WTC11 (cell line): ENCODE data around the gene FKBP1A. TPM values are rescaled to one million over a fixed set of nuclear protein-coding genes. Genes with fewer than 3 reads are reported as not detected.

Experiments
- ATAC-seq: fragments of 200-7000 bp; cut with Tn5 transposase; 2 replicates; pipeline ENCODE4 v1.10.0; 2021; ENCODE audit warnings: mild to moderate bottlenecking, moderate library complexity
- CTCF ChIA-PET: fragments of 300-600 bp; sonication (Branson Sonifier 250); formaldehyde crosslinking; loops from one replicate; lab custom pipeline; 2021; ENCODE audit warnings: antibody characterized with exemption; lab: Charles Lee
- POLR2A ChIA-PET: fragments of 350-600 bp; sonication (Branson Sonifier 250); formaldehyde crosslinking; loops from one replicate; lab custom pipeline; 2021; ENCODE audit warnings: antibody characterized with exemption; lab: Charles Lee
- DNase-seq: peaks from one replicate; pipeline ENCODE4 v3.0.0; 2021; ENCODE audit warnings: low spot score
- H3K27ac Mint-ChIP-seq: 2 replicates; pipeline ENCODE4 v1.8.0; 2021; ENCODE audit warnings: mixed read lengths
- H3K27me3 Mint-ChIP-seq: 2 replicates; pipeline ENCODE4 v1.8.0; 2021; ENCODE audit warnings: low read depth, mild to moderate bottlenecking, moderate library complexity, mixed read lengths
- H3K36me3 Mint-ChIP-seq: 2 replicates; pipeline ENCODE4 v1.8.0; 2021; ENCODE audit warnings: mixed read lengths
- H3K4me1 Mint-ChIP-seq: 2 replicates; pipeline ENCODE4 v1.8.0; 2022; ENCODE audit warnings: mixed read lengths
- H3K4me3 Mint-ChIP-seq: 2 replicates; pipeline ENCODE4 v1.8.0; 2021; ENCODE audit warnings: mild to moderate bottlenecking, moderate library complexity, mixed read lengths
- H3K9me3 Mint-ChIP-seq: 2 replicates; pipeline ENCODE4 v1.8.0; 2021; ENCODE audit warnings: mixed read lengths
- NFATC4 ChIP-seq: fragments of 250-450 bp; sonication (Bioruptor Pico); IDR thresholded peaks from 2 replicates; pipeline ENCODE4 v1.9.0; 2021; ENCODE audit warnings: mild to moderate bottlenecking
- SMAD4 ChIP-seq: sonication (generic); formaldehyde crosslinking; IDR thresholded peaks from 2 replicates; pipeline ENCODE4 v1.8.0; 2022; ENCODE audit warnings: mild to moderate bottlenecking, missing genetic modification reagents
- SOX15 ChIP-seq: fragments of 250-450 bp; sonication (Bioruptor Pico); IDR thresholded peaks from 2 replicates; pipeline ENCODE4 v1.9.0; 2021; ENCODE audit warnings: mild to moderate bottlenecking
- TCF7 ChIP-seq: sonication (generic); formaldehyde crosslinking; IDR thresholded peaks from 2 replicates; pipeline ENCODE4 v1.8.0; 2022; ENCODE audit warnings: mild to moderate bottlenecking, low read depth, missing genetic modification reagents, moderate library complexity
- ZNF138 ChIP-seq: sonication (generic); formaldehyde crosslinking; conservative IDR thresholded peaks from 2 replicates; pipeline ENCODE4 v1.8.1; 2022; ENCODE audit warnings: mild to moderate bottlenecking, moderate library complexity, missing genetic modification reagents
- ZNF219 ChIP-seq: sonication (generic); formaldehyde crosslinking; IDR thresholded peaks from 2 replicates; pipeline ENCODE4 v1.8.0; 2023; ENCODE audit warnings: missing genetic modification reagents, mild to moderate bottlenecking, borderline replicate concordance
- ZNF263 ChIP-seq: sonication (generic); formaldehyde crosslinking; IDR thresholded peaks from 2 replicates; pipeline ENCODE4 v1.8.1; 2022; ENCODE audit warnings: low read depth, mild to moderate bottlenecking, moderate library complexity, missing genetic modification reagents
- ZNF423 ChIP-seq: fragments of 250-450 bp; sonication (Bioruptor Pico); IDR thresholded peaks from 2 replicates; pipeline ENCODE4 v2.1.2; 2022; ENCODE audit warnings: mild to moderate bottlenecking, moderate library complexity
- total RNA-seq: library from RNA; stranded (reverse); gene quantifications from 3 replicates; pipeline ENCODE4 v1.2.3, GENCODE V29; 2021
- TF ChIP-seq, protein P1 (sequence below): sonication (generic); formaldehyde crosslinking; IDR thresholded peaks from 2 replicates; pipeline ENCODE4 v1.8.1; 2023; ENCODE audit warnings: mild to moderate bottlenecking, moderate library complexity, missing genetic modification reagents
- TF ChIP-seq, protein P2 (sequence below): sonication (generic); formaldehyde crosslinking; IDR thresholded peaks from 2 replicates; pipeline ENCODE4 v1.8.0; 2022; ENCODE audit warnings: mild to moderate bottlenecking, missing genetic modification reagents
- TF ChIP-seq, protein P3 (sequence below): sonication (generic); formaldehyde crosslinking; IDR thresholded peaks from 2 replicates; pipeline ENCODE4 v1.8.0; 2022; ENCODE audit warnings: missing genetic modification reagents
- TF ChIP-seq, protein P4 (sequence below): fragments of 200-600 bp; IDR thresholded peaks from 2 replicates; pipeline ENCODE4 v1.8.0; 2022; ENCODE audit warnings: antibody characterized with exemption
- TF ChIP-seq, protein P5 (sequence below): sonication (generic); formaldehyde crosslinking; IDR thresholded peaks from 2 replicates; pipeline ENCODE4 v1.8.1; 2023; ENCODE audit warnings: mild to moderate bottlenecking, missing genetic modification reagents
- TF ChIP-seq, protein P6 (sequence below): sonication (generic); formaldehyde crosslinking; IDR thresholded peaks from 2 replicates; pipeline ENCODE4 v1.8.1; 2023; ENCODE audit warnings: mild to moderate bottlenecking, missing genetic modification reagents
- TF ChIP-seq, protein P7 (sequence below): sonication (generic); formaldehyde crosslinking; IDR thresholded peaks from 2 replicates; pipeline ENCODE4 v1.8.0; 2023; ENCODE audit warnings: missing genetic modification reagents, mild to moderate bottlenecking, borderline replicate concordance
- TF ChIP-seq, protein P8 (sequence below): sonication (generic); formaldehyde crosslinking; IDR thresholded peaks from 2 replicates; pipeline ENCODE4 v1.8.0; 2022; ENCODE audit warnings: mild to moderate bottlenecking, missing genetic modification reagents
- TF ChIP-seq, protein P9 (sequence below): fragments of 250-450 bp; sonication (Bioruptor Pico); IDR thresholded peaks from 2 replicates; pipeline ENCODE4 v2.1.2; 2022; ENCODE audit warnings: mild to moderate bottlenecking, moderate library complexity

FKBP1A gene
- total RNA-seq, 1 experiment from 2014 or later: 218 TPM

DNA sequence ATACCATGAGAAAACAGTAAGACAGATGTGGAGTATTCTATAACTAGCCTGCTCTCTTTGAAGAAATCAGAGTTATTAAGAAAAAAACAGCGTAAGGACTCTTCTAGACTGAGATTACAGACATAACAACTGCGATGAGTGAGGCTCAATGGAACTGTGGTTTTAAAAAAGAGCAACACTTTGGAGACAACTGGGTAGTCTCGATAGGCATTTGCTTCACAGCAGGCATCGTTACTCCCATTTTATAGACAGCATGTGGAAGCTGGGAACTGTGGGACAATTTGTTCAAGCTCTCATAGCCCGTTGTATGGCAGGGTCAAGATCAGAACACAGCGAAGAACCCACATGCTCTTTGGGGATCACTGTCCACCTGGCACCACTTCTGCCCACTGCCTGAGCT lies 4.6 kb downstream of the FKBP1A start:
- H3K4me3 Mint-ChIP-seq: no peak overlapping the region
- no peaks in the 10 kb centered on the region for H3K27me3 Mint-ChIP-seq
- ChIA-PET POLR2A (no interaction called here), CTCF (interaction anchor here (0.7 to 1.1 kb wide), 2 partner anchors 89 to 99 kb away, joined by 3 read pairs; no protein-coding TSS in a partner anchor)
- TF ChIP-seq TCF7 (no peak), ZNF138 (CRISPR knock-in tag) (no peak), ZNF219 (CRISPR knock-in tag) (no peak), SOX15 (CRISPR knock-in tag) (no peak), ZNF263 (CRISPR knock-in tag) (no peak), ZNF423 (CRISPR knock-in tag) (no peak), SMAD4 (CRISPR knock-in tag) (no peak), NFATC4 (CRISPR knock-in tag) (no peak)
- TF ChIP-seq, protein P1, sequence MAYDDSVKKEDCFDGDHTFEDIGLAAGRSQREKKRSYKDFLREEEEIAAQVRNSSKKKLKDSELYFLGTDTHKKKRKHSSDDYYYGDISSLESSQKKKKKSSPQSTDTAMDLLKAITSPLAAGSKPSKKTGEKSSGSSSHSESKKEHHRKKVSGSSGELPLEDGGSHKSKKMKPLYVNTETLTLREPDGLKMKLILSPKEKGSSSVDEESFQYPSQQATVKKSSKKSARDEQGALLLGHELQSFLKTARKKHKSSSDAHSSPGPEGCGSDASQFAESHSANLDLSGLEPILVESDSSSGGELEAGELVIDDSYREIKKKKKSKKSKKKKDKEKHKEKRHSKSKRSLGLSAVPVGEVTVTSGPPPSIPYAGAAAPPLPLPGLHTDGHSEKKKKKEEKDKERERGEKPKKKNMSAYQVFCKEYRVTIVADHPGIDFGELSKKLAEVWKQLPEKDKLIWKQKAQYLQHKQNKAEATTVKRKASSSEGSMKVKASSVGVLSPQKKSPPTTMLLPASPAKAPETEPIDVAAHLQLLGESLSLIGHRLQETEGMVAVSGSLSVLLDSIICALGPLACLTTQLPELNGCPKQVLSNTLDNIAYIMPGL (CRISPR knock-in tag): no peak
- TF ChIP-seq, protein P2, sequence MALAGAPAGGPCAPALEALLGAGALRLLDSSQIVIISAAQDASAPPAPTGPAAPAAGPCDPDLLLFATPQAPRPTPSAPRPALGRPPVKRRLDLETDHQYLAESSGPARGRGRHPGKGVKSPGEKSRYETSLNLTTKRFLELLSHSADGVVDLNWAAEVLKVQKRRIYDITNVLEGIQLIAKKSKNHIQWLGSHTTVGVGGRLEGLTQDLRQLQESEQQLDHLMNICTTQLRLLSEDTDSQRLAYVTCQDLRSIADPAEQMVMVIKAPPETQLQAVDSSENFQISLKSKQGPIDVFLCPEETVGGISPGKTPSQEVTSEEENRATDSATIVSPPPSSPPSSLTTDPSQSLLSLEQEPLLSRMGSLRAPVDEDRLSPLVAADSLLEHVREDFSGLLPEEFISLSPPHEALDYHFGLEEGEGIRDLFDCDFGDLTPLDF (CRISPR knock-in tag): no peak
- TF ChIP-seq, protein P3, sequence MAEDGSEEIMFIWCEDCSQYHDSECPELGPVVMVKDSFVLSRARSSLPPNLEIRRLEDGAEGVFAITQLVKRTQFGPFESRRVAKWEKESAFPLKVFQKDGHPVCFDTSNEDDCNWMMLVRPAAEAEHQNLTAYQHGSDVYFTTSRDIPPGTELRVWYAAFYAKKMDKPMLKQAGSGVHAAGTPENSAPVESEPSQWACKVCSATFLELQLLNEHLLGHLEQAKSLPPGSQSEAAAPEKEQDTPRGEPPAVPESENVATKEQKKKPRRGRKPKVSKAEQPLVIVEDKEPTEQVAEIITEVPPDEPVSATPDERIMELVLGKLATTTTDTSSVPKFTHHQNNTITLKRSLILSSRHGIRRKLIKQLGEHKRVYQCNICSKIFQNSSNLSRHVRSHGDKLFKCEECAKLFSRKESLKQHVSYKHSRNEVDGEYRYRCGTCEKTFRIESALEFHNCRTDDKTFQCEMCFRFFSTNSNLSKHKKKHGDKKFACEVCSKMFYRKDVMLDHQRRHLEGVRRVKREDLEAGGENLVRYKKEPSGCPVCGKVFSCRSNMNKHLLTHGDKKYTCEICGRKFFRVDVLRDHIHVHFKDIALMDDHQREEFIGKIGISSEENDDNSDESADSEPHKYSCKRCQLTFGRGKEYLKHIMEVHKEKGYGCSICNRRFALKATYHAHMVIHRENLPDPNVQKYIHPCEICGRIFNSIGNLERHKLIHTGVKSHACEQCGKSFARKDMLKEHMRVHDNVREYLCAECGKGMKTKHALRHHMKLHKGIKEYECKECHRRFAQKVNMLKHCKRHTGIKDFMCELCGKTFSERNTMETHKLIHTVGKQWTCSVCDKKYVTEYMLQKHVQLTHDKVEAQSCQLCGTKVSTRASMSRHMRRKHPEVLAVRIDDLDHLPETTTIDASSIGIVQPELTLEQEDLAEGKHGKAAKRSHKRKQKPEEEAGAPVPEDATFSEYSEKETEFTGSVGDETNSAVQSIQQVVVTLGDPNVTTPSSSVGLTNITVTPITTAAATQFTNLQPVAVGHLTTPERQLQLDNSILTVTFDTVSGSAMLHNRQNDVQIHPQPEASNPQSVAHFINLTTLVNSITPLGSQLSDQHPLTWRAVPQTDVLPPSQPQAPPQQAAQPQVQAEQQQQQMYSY (CRISPR knock-in tag): no peak
- TF ChIP-seq, protein P4, sequence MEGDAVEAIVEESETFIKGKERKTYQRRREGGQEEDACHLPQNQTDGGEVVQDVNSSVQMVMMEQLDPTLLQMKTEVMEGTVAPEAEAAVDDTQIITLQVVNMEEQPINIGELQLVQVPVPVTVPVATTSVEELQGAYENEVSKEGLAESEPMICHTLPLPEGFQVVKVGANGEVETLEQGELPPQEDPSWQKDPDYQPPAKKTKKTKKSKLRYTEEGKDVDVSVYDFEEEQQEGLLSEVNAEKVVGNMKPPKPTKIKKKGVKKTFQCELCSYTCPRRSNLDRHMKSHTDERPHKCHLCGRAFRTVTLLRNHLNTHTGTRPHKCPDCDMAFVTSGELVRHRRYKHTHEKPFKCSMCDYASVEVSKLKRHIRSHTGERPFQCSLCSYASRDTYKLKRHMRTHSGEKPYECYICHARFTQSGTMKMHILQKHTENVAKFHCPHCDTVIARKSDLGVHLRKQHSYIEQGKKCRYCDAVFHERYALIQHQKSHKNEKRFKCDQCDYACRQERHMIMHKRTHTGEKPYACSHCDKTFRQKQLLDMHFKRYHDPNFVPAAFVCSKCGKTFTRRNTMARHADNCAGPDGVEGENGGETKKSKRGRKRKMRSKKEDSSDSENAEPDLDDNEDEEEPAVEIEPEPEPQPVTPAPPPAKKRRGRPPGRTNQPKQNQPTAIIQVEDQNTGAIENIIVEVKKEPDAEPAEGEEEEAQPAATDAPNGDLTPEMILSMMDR: no peak
- TF ChIP-seq, protein P5, sequence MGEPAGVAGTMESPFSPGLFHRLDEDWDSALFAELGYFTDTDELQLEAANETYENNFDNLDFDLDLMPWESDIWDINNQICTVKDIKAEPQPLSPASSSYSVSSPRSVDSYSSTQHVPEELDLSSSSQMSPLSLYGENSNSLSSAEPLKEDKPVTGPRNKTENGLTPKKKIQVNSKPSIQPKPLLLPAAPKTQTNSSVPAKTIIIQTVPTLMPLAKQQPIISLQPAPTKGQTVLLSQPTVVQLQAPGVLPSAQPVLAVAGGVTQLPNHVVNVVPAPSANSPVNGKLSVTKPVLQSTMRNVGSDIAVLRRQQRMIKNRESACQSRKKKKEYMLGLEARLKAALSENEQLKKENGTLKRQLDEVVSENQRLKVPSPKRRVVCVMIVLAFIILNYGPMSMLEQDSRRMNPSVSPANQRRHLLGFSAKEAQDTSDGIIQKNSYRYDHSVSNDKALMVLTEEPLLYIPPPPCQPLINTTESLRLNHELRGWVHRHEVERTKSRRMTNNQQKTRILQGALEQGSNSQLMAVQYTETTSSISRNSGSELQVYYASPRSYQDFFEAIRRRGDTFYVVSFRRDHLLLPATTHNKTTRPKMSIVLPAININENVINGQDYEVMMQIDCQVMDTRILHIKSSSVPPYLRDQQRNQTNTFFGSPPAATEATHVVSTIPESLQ (CRISPR knock-in tag): no peak
- TF ChIP-seq, protein P6, sequence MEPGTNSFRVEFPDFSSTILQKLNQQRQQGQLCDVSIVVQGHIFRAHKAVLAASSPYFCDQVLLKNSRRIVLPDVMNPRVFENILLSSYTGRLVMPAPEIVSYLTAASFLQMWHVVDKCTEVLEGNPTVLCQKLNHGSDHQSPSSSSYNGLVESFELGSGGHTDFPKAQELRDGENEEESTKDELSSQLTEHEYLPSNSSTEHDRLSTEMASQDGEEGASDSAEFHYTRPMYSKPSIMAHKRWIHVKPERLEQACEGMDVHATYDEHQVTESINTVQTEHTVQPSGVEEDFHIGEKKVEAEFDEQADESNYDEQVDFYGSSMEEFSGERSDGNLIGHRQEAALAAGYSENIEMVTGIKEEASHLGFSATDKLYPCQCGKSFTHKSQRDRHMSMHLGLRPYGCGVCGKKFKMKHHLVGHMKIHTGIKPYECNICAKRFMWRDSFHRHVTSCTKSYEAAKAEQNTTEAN (CRISPR knock-in tag): no peak
- TF ChIP-seq, protein P7, sequence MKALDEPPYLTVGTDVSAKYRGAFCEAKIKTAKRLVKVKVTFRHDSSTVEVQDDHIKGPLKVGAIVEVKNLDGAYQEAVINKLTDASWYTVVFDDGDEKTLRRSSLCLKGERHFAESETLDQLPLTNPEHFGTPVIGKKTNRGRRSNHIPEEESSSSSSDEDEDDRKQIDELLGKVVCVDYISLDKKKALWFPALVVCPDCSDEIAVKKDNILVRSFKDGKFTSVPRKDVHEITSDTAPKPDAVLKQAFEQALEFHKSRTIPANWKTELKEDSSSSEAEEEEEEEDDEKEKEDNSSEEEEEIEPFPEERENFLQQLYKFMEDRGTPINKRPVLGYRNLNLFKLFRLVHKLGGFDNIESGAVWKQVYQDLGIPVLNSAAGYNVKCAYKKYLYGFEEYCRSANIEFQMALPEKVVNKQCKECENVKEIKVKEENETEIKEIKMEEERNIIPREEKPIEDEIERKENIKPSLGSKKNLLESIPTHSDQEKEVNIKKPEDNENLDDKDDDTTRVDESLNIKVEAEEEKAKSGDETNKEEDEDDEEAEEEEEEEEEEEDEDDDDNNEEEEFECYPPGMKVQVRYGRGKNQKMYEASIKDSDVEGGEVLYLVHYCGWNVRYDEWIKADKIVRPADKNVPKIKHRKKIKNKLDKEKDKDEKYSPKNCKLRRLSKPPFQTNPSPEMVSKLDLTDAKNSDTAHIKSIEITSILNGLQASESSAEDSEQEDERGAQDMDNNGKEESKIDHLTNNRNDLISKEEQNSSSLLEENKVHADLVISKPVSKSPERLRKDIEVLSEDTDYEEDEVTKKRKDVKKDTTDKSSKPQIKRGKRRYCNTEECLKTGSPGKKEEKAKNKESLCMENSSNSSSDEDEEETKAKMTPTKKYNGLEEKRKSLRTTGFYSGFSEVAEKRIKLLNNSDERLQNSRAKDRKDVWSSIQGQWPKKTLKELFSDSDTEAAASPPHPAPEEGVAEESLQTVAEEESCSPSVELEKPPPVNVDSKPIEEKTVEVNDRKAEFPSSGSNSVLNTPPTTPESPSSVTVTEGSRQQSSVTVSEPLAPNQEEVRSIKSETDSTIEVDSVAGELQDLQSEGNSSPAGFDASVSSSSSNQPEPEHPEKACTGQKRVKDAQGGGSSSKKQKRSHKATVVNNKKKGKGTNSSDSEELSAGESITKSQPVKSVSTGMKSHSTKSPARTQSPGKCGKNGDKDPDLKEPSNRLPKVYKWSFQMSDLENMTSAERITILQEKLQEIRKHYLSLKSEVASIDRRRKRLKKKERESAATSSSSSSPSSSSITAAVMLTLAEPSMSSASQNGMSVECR (CRISPR knock-in tag): no peak
- TF ChIP-seq, protein P8, sequence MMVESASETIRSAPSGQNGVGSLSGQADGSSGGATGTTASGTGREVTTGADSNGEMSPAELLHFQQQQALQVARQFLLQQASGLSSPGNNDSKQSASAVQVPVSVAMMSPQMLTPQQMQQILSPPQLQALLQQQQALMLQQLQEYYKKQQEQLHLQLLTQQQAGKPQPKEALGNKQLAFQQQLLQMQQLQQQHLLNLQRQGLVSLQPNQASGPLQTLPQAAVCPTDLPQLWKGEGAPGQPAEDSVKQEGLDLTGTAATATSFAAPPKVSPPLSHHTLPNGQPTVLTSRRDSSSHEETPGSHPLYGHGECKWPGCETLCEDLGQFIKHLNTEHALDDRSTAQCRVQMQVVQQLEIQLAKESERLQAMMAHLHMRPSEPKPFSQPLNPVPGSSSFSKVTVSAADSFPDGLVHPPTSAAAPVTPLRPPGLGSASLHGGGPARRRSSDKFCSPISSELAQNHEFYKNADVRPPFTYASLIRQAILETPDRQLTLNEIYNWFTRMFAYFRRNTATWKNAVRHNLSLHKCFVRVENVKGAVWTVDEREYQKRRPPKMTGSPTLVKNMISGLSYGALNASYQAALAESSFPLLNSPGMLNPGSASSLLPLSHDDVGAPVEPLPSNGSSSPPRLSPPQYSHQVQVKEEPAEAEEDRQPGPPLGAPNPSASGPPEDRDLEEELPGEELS (CRISPR knock-in tag): no peak
- TF ChIP-seq, protein P9, sequence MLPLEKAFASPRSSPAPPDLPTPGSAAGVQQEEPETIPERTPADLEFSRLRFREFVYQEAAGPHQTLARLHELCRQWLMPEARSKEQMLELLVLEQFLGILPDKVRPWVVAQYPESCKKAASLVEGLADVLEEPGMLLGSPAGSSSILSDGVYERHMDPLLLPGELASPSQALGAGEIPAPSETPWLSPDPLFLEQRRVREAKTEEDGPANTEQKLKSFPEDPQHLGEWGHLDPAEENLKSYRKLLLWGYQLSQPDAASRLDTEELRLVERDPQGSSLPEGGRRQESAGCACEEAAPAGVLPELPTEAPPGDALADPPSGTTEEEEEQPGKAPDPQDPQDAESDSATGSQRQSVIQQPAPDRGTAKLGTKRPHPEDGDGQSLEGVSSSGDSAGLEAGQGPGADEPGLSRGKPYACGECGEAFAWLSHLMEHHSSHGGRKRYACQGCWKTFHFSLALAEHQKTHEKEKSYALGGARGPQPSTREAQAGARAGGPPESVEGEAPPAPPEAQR: no peak
- H3K36me3 Mint-ChIP-seq: no peaks in the 10 kb centered on the region
- H3K4me1 Mint-ChIP-seq: peaks cover 48% of the 10 kb centered on the region
- peak overlapping the region; percentile 62; the same call in 1 of the 2 replicates for H3K27ac Mint-ChIP-seq
- no peak for DNase-seq
- no peaks in the 10 kb centered on the region for H3K9me3 Mint-ChIP-seq
- ATAC-seq: no peak
